ENCODE measurements around the gene OLFML2B. TPM values are rescaled to one million over a fixed set of nuclear protein-coding genes. Genes with fewer than 3 reads are reported as not detected.
A peak's percentile ranks its signal among the peaks of the same experiment; 100 is the strongest.

Gene OLFML2B
- total and polyA plus RNA-seq, 8 donors = 0.31 to 56.0 (median 1.7) TPM; not detected in 1

- Histone ChIP-seq H3K9me3 (no peaks in the 10 kb centered on the region), H3K4me3 (no peak overlapping the region), H3K27me3 (no peaks in the 10 kb centered on the region), H3K4me1 (no peaks in the 10 kb centered on the region), H3K36me3 (peaks cover 0 to 13% (median 6%) of the 10 kb centered on the region in 4 donors), H3K27ac (no peak overlapping the region)
- no peak for TF ChIP-seq POLR2A (IDR thresholded peaks at IDR 0.05)
- no peak for TF ChIP-seq POLR2AphosphoS5 (IDR thresholded peaks at IDR 0.05)
- no peak for TF ChIP-seq EP300 (IDR thresholded peaks at IDR 0.05)
- TF ChIP-seq CTCF (IDR thresholded peaks at IDR 0.05) = no peak
- intact Hi-C loops (cut with DNase I; ENCODE audit: low total_unique reads) = no loop called here
- WGBS, 5 donors = 87 to 97% (median 94%) methylated on average over 2 of the region's 2 CpGs
- DNase-seq = no peak
Measured at GRCh38 chr1:161936786-161937185, 86.9 kb downstream of the OLFML2B start.

- H3K27ac ChIP-seq = no peak overlapping the region
- intact Hi-C loops (cut with DNase I; ENCODE audit: low total_unique reads) = no loop called here
Measured at GRCh38 chr1:161935264-161935663, 88.4 kb downstream of the OLFML2B start.

GRCh38 chr1:161933592-161934588 is 89.8 kb downstream of the OLFML2B start:
- H3K27ac ChIP-seq = no peak overlapping the region
- intact Hi-C loops (cut with DNase I; ENCODE audit: low total_unique reads) = no loop called here
- H3K4me3 ChIP-seq = no peak overlapping the region
- H3K27me3 ChIP-seq = no peaks in the 10 kb centered on the region
- no peaks in the 10 kb centered on the region for H3K9me3 ChIP-seq
- H3K4me1 ChIP-seq = no peaks in the 10 kb centered on the region
- peaks cover 0 to 13% (median 4%) of the 10 kb centered on the region in 4 donors for H3K36me3 ChIP-seq
- 71 to 81% (median 77%) methylated on average over 6 of the region's 6 CpGs for WGBS, 5 donors
- TF ChIP-seq POLR2A (IDR thresholded peaks at IDR 0.05) (no peak), POLR2AphosphoS5 (IDR thresholded peaks at IDR 0.05) (no peak), CTCF (IDR thresholded peaks at IDR 0.05) (no peak), EP300 (IDR thresholded peaks at IDR 0.05) (no peak)
- peak in 1 of 2 donors; percentile 30 for DNase-seq

More at GRCh38 chr1:161935264-161935663, 88.4 kb downstream of the OLFML2B start:
- no peaks in the 10 kb centered on the region for H3K4me1 ChIP-seq
- H3K9me3 ChIP-seq = no peaks in the 10 kb centered on the region
- 91 to 100% (median 98%) methylated on average over 1 of the region's 1 CpG for WGBS, 5 donors
- peaks cover 0 to 13% (median 6%) of the 10 kb centered on the region in 4 donors for H3K36me3 ChIP-seq
- no peaks in the 10 kb centered on the region for H3K27me3 ChIP-seq
- TF ChIP-seq POLR2AphosphoS5 (IDR thresholded peaks at IDR 0.05) = no peak
- no peak for TF ChIP-seq POLR2A (IDR thresholded peaks at IDR 0.05)
- TF ChIP-seq EP300 (IDR thresholded peaks at IDR 0.05) = no peak
- no peak for TF ChIP-seq CTCF (IDR thresholded peaks at IDR 0.05)
- no peak overlapping the region for H3K4me3 ChIP-seq
- no peak for DNase-seq

Other genes starting within 250 kb of the OLFML2B start
- 10 to 100 TPM in 2 of 5 donors, 1 to 10 TPM in 3; 3.7 to 13.8 (median 9.9) TPM for gene NOS1AP, start 45.8 kb upstream of the OLFML2B start, total RNA-seq
- gene NOS1AP, start 45.8 kb upstream of the OLFML2B start, polyA plus RNA-seq = 1 to 10 TPM in 1 of 3 donors, under 1 TPM in 2; 0.25 to 1.1 (median 0.46) TPM